Measurements from ENCODE around the gene CACNA1D.

GRCh38 chr3:53800041-53800906 lies 305.9 kb downstream of the CACNA1D start:
- TF ChIP-seq CTCF (optimal IDR thresholded peaks at IDR 0.05 in 1 of 3, IDR thresholded peaks at IDR 0.05 in 1 of 3, conservative IDR thresholded peaks at IDR 0.05 in 1 of 3; ENCODE audit: extremely low read depth in 1 of 3, insufficient read depth in 2 of 3, low read length in 3 of 3): no peak
- no peak for TF ChIP-seq EZH2 (IDR thresholded peaks at IDR 0.05; ENCODE audit: low read length)
